AG04449 (cell line): ENCODE results near the gene MTMR6.

Experiments used
- CTCF ChIA-PET: fragments of 350-600 bp; formaldehyde crosslinking; extraction: SDS; loops from one replicate; lab custom pipeline; 2021; ENCODE audit warnings: antibody characterized with exemption; lab: Yijun Ruan, JAX
- POLR2A ChIA-PET: fragments of 400-600, 350-600 bp; formaldehyde crosslinking; extraction: SDS; loops from one replicate; lab custom pipeline; 2020; ENCODE audit warnings: antibody characterized with exemption, inconsistent platforms; lab: Yijun Ruan, JAX
- DNase-seq: peaks from one replicate; pipeline ENCODE4 v3.0.0-alpha.2; 2010; ENCODE audit warnings: low read depth, low spot score
- H3K4me3 ChIP-seq: 2 replicates; pipeline ENCODE4 v1.5.1; 2011; ENCODE audit warnings: low read depth, mild to moderate bottlenecking, control low read depth, low read length
- TF ChIP-seq, protein P1 (sequence below): IDR thresholded peaks from one replicate; pipeline ENCODE4 v1.5.1; 2011; ENCODE audit warnings: mild to moderate bottlenecking, moderate library complexity, low read length, control low read depth, inconsistent platforms; ENCODE audit not compliant: insufficient read depth; ENCODE audit errors: missing control alignments

MTMR6 gene

DNA sequence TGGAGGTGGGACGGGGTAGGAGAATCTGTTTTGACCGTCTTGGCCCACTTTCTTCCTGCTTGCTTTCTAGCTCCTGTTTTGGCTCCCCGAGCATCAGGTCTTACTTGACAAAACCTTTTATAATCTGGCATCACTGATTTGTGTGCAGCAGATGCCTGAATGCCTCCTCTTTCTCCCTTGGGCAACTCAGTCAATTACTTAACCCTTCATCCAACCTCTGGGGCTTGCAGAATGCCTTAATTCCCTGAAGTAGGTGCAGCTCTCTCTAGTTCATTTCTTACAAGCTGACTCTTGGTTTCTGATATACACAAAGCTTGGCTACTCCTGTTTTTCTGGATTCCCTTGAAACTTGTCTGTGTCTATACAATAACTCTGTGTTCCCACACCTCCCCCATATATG, 8.4 kb upstream of the MTMR6 start:
- CTCF ChIA-PET = interaction anchor here (0.7 to 2.5 kb wide), 3 partner anchors 8 to 108 kb away, joined by 4 to 15 read pairs (median 5); no protein-coding TSS in a partner anchor
- TF ChIP-seq, protein P1, sequence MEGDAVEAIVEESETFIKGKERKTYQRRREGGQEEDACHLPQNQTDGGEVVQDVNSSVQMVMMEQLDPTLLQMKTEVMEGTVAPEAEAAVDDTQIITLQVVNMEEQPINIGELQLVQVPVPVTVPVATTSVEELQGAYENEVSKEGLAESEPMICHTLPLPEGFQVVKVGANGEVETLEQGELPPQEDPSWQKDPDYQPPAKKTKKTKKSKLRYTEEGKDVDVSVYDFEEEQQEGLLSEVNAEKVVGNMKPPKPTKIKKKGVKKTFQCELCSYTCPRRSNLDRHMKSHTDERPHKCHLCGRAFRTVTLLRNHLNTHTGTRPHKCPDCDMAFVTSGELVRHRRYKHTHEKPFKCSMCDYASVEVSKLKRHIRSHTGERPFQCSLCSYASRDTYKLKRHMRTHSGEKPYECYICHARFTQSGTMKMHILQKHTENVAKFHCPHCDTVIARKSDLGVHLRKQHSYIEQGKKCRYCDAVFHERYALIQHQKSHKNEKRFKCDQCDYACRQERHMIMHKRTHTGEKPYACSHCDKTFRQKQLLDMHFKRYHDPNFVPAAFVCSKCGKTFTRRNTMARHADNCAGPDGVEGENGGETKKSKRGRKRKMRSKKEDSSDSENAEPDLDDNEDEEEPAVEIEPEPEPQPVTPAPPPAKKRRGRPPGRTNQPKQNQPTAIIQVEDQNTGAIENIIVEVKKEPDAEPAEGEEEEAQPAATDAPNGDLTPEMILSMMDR = no peak
- H3K4me3 ChIP-seq = no peak overlapping the region
- POLR2A ChIA-PET = no interaction called here
- DNase-seq = no peak

DNA sequence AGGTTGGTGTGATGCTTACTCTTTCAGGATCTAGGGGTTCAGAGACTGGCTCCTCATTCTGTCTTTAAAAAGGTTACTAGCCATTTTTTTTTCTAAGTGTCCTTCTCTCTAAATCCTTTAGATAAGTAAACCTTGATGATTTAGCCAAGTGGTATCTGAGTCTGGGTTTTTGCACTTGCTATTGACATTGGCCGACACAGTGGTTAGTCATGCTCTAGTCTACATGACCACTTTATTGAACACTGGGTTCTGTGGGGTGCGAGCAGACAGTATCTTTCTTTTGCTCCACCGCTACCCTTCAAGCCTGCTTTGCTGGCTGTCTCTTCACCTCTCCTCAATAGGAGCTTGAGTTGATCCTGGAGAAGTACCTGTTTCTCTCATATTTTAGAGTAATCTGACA, 7.9 kb upstream of the MTMR6 start:
- TF ChIP-seq, protein P1 = no peak
- ChIA-PET CTCF (interaction anchor here (0.7 to 2.5 kb wide), 3 partner anchors 7 to 108 kb away, joined by 4 to 15 read pairs (median 5); no protein-coding TSS in a partner anchor), POLR2A (no interaction called here)
- no peak overlapping the region for H3K4me3 ChIP-seq
- no peak for DNase-seq

DNA sequence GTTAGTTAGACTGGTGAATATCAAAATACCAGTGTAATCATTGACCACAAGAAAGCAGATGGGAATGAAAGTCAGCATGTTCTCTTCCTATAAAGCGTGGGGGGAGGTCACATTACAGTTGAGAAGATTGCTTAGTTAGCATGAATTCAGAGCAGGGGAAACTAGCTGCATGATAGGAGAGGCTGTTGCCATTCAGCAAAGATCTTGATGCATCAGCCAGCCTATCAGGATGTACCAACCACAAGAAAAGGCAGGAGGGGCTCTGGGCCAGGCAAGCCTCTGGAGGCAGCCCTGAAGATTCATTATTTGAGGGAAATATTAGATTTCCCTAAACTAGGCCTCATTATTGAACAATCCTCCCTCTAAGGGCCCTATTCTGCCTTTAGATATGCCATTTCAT, 5.0 kb upstream of the MTMR6 start:
- POLR2A ChIA-PET = no interaction called here
- no peak overlapping the region for H3K4me3 ChIP-seq
- CTCF ChIA-PET = interaction anchor here (0.7 to 1.3 kb wide), 3 partner anchors 9 to 383 kb away, joined by 3 to 4 read pairs (median 3); partner anchors contain the start of gene NUP58
- no peak for DNase-seq
- TF ChIP-seq, protein P1 = no peak

DNA sequence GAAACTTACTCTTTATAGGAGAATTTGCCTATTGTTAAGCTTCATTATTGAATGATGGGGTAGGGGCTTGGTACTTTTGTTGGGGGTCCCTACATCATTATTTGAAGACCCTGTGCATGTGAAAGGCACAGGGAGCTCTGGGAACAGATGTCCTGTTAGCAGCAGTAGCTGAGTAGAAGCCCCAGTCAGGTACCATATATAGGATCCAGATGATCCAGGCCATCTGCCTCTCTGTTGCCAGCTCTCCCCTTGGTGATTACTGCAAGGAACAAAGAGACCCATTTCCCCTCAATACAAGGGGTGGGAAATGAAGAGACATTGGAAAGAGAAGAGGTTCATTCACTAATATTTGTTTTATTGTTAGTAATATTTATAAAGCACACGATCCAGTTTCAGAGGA, 4.4 kb upstream of the MTMR6 start:
- ChIA-PET CTCF (interaction anchor here (1.2 to 1.3 kb wide), 2 partner anchors 10 to 17 kb away, joined by 3 to 4 read pairs; partner anchors contain the start of gene NUP58), POLR2A (no interaction called here)
- no peak for DNase-seq
- TF ChIP-seq, protein P1 = no peak
- H3K4me3 ChIP-seq = no peak overlapping the region

DNA sequence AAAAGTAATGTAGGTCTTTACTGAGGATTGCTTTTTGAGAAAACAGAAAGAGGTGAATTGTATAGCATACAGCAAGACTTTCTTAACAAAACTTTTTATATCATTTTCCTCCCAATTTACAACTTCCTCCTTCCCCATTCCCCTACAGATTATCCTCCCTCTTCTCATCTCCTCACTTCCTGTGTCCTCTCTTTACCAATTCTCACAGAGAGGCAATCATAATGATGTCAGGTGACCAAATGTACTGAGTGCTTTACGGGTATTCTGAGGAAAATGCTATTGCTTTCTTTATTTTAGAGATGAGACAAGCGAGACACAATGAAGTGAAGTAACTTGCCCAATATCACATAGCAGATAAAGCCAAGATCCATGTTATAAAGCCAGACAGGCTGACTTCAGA, 1.7 kb upstream of the MTMR6 start:
- TF ChIP-seq, protein P1 = no peak
- no peak overlapping the region for H3K4me3 ChIP-seq
- no peak for DNase-seq
- POLR2A ChIA-PET = no interaction called here
- CTCF ChIA-PET = interaction anchor here (1.5 to 4.8 kb wide), 2 partner anchors 14 to 87 kb away, joined by 3 to 75 read pairs; partner anchors contain the start of gene NUP58

DNA sequence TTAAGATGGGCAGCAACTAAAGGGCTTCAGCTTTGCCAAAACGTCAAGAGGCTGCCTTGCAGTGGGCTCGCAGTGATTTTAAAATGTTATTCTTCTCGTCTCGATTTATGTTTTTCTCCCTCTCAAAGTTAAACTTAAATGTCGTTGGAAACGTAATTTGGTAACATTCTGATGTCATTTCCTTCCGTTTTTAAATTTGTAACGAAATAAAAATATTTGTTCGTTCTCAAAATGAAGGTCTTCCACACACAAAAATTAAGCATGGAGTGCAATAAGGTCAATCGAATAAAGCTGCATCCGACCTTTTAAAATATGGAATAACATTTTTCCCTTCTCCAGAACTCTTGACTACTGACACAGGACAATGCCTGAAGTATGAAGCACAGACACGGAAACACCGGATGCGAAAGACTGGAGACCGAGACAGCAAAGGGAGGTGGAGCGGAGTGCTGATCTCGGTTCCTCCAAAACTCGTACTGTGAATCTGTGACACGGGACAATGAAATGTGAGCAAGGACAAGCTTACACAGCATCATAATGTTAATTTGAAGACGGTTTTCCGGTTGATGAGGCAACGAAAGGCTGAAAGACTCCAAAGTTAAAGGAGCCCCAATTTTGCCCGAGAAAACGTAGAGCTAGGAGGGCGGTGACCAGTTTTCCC, 850 bp downstream of the MTMR6 start:
- ChIA-PET POLR2A (interaction anchor here (2.1 kb wide), 1 partner anchor 15 kb away, joined by 9 read pairs; the partner anchor contains the start of gene NUP58), CTCF (interaction anchor here (0.7 to 4.8 kb wide), 15 partner anchors 8 to 34 kb away, joined by 3 to 75 read pairs (median 8); partner anchors contain the start of gene NUP58)
- TF ChIP-seq, protein P1 = no peak
- DNase-seq = no peak
- peak overlapping the region; percentile 93 for H3K4me3 ChIP-seq
